MM.1S (cell line): ENCODE results near the gene GRAMD2A.

Experiments used
- CTCF ChIP-seq: fragments of 300-600 bp; sonication (generic); IDR thresholded peaks from 2 replicates; pipeline ENCODE4 v1.5.1; 2016; ENCODE audit warnings: antibody characterized with exemption, low read length, mixed read lengths
- EZH2 ChIP-seq: fragments of 300-600 bp; sonication (generic); optimal IDR thresholded peaks from 2 replicates; pipeline ENCODE3; 2017; ENCODE audit warnings: low read depth, mild to moderate bottlenecking, antibody characterized with exemption, low read length, mixed read lengths
- EZH2phosphoT487 ChIP-seq: fragments of 300-600 bp; sonication (generic); IDR thresholded peaks from 2 replicates; pipeline ENCODE4 v1.6.1; 2018; ENCODE audit warnings: antibody characterized with exemption, low read length

GRCh38 chr15:72146934-72147333, 50.7 kb downstream of the GRAMD2A start:
- no peak for TF ChIP-seq CTCF
- TF ChIP-seq EZH2: no peak
- TF ChIP-seq EZH2phosphoT487: no peak
